ENCODE data around the gene MAP4.

MAP4 gene

GRCh38 chr3:47824541-47825473 lies 191.4 kb downstream of the MAP4 start:
- H3K9me3 ChIP-seq (ENCODE audit: control insufficient read depth in 1 of 2, low read length in 2 of 2), result no peaks in the 10 kb centered on the region
- peaks cover 6 to 27% of the 10 kb centered on the region in 2 donors for H3K36me3 ChIP-seq (ENCODE audit: control insufficient read depth in 1 of 2, insufficient read depth in 2 of 2, low read length in 2 of 2)
- H3K9ac ChIP-seq (ENCODE audit: low read depth in 1 of 2, low read length in 2 of 2), result peak overlapping the region; percentile 82 to 92
- peak overlapping the region; percentile 86 to 93 for H3K4me3 ChIP-seq (ENCODE audit: low read depth in 1 of 2, low read length in 2 of 2)
- H3K27me3 ChIP-seq (ENCODE audit: control insufficient read depth in 1 of 2, insufficient read depth in 2 of 2, low read length in 2 of 2), result no peaks in the 10 kb centered on the region
- peak overlapping the region; percentile 36 for H3K27ac ChIP-seq (ENCODE audit: low read depth, low read length)
- H3K4me1 ChIP-seq (ENCODE audit: control insufficient read depth in 1 of 2, insufficient read depth in 2 of 2, low read length in 2 of 2), result peaks cover 14 to 16% of the 10 kb centered on the region in 2 donors

GRCh38 chr3:47817609-47818008 lies 198.6 kb downstream of the MAP4 start:
- H3K36me3 ChIP-seq (ENCODE audit: control insufficient read depth in 1 of 2, insufficient read depth in 2 of 2, low read length in 2 of 2), result peaks cover 6 to 50% of the 10 kb centered on the region in 2 donors
- H3K9ac ChIP-seq (ENCODE audit: low read depth in 1 of 2, low read length in 2 of 2), result no peak overlapping the region
- no peaks in the 10 kb centered on the region for H3K27me3 ChIP-seq (ENCODE audit: control insufficient read depth in 1 of 2, insufficient read depth in 2 of 2, low read length in 2 of 2)
- H3K9me3 ChIP-seq (ENCODE audit: control insufficient read depth in 1 of 2, low read length in 2 of 2), result no peaks in the 10 kb centered on the region
- H3K4me3 ChIP-seq (ENCODE audit: low read depth in 1 of 2, low read length in 2 of 2), result no peak overlapping the region
- H3K4me1 ChIP-seq (ENCODE audit: control insufficient read depth in 1 of 2, insufficient read depth in 2 of 2, low read length in 2 of 2), result no peaks in the 10 kb centered on the region
- no peak overlapping the region for H3K27ac ChIP-seq (ENCODE audit: low read depth, low read length)

- H3K4me1 ChIP-seq (ENCODE audit: control insufficient read depth in 1 of 2, insufficient read depth in 2 of 2, low read length in 2 of 2), result no peaks in the 10 kb centered on the region
- no peak overlapping the region for H3K27ac ChIP-seq (ENCODE audit: low read depth, low read length)
- H3K4me3 ChIP-seq (ENCODE audit: low read depth in 1 of 2, low read length in 2 of 2), result no peak overlapping the region
- no peak overlapping the region for H3K9ac ChIP-seq (ENCODE audit: low read depth in 1 of 2, low read length in 2 of 2)
- H3K9me3 ChIP-seq (ENCODE audit: control insufficient read depth in 1 of 2, low read length in 2 of 2), result no peaks in the 10 kb centered on the region
- H3K27me3 ChIP-seq (ENCODE audit: control insufficient read depth in 1 of 2, insufficient read depth in 2 of 2, low read length in 2 of 2), result no peaks in the 10 kb centered on the region
- H3K36me3 ChIP-seq (ENCODE audit: control insufficient read depth in 1 of 2, insufficient read depth in 2 of 2, low read length in 2 of 2), result peaks cover 21 to 50% of the 10 kb centered on the region in 2 donors
These were observed 202.6 kb downstream of the MAP4 start for GRCh38 chr3:47813551-47814177.

GRCh38 chr3:47804577-47804976 lies 211.6 kb downstream of the MAP4 start:
- Histone ChIP-seq H3K27me3 (ENCODE audit: control insufficient read depth in 1 of 2, insufficient read depth in 2 of 2, low read length in 2 of 2) (no peaks in the 10 kb centered on the region), H3K9me3 (ENCODE audit: control insufficient read depth in 1 of 2, low read length in 2 of 2) (no peaks in the 10 kb centered on the region), H3K4me3 (ENCODE audit: low read depth in 1 of 2, low read length in 2 of 2) (no peak overlapping the region), H3K36me3 (ENCODE audit: control insufficient read depth in 1 of 2, insufficient read depth in 2 of 2, low read length in 2 of 2) (peaks cover 4 to 5% of the 10 kb centered on the region in 2 donors), H3K27ac (ENCODE audit: low read depth, low read length) (no peak overlapping the region), H3K9ac (ENCODE audit: low read depth in 1 of 2, low read length in 2 of 2) (no peak overlapping the region), H3K4me1 (ENCODE audit: control insufficient read depth in 1 of 2, insufficient read depth in 2 of 2, low read length in 2 of 2) (peaks cover 16 to 21% of the 10 kb centered on the region in 2 donors)

GRCh38 chr3:47803480-47804025 lies 212.7 kb downstream of the MAP4 start:
- peak overlapping the region; percentile 86 to 91 for H3K4me3 ChIP-seq (ENCODE audit: low read depth in 1 of 2, low read length in 2 of 2)
- H3K27ac ChIP-seq (ENCODE audit: low read depth, low read length), result peak overlapping the region; percentile 92
- peak overlapping the region; percentile 67 to 94 for H3K9ac ChIP-seq (ENCODE audit: low read depth in 1 of 2, low read length in 2 of 2)
- H3K4me1 ChIP-seq (ENCODE audit: control insufficient read depth in 1 of 2, insufficient read depth in 2 of 2, low read length in 2 of 2), result peaks cover 16 to 21% of the 10 kb centered on the region in 2 donors
- H3K36me3 ChIP-seq (ENCODE audit: control insufficient read depth in 1 of 2, insufficient read depth in 2 of 2, low read length in 2 of 2), result peaks cover 0 to 5% of the 10 kb centered on the region in 2 donors
- no peaks in the 10 kb centered on the region for H3K9me3 ChIP-seq (ENCODE audit: control insufficient read depth in 1 of 2, low read length in 2 of 2)
- H3K27me3 ChIP-seq (ENCODE audit: control insufficient read depth in 1 of 2, insufficient read depth in 2 of 2, low read length in 2 of 2), result no peaks in the 10 kb centered on the region

GRCh38 chr3:47802734-47803479 lies 213.3 kb downstream of the MAP4 start, which contains the start of gene DHX30:
Gene DHX30, plus strand, starts transcription at chr3:47803138. Its CDS starts 7,546 bp downstream, at chr3:47810684.
- Histone ChIP-seq H3K9me3 (ENCODE audit: control insufficient read depth in 1 of 2, low read length in 2 of 2) (no peaks in the 10 kb centered on the region), H3K9ac (ENCODE audit: low read depth in 1 of 2, low read length in 2 of 2) (peak within 1 kb of the TSS; percentile 67 to 94), H3K36me3 (ENCODE audit: control insufficient read depth in 1 of 2, insufficient read depth in 2 of 2, low read length in 2 of 2) (peaks cover 0 to 5% of the 10 kb centered on the region in 2 donors), H3K27ac (ENCODE audit: low read depth, low read length) (peak within 1 kb of the TSS; percentile 92), H3K4me1 (ENCODE audit: control insufficient read depth in 1 of 2, insufficient read depth in 2 of 2, low read length in 2 of 2) (peaks cover 16 to 21% of the 10 kb centered on the region in 2 donors), H3K27me3 (ENCODE audit: control insufficient read depth in 1 of 2, insufficient read depth in 2 of 2, low read length in 2 of 2) (no peaks in the 10 kb centered on the region), H3K4me3 (ENCODE audit: low read depth in 1 of 2, low read length in 2 of 2) (peak within 1 kb of the TSS; percentile 86 to 91)

Measured in duodenal mucosa (tissue), 2 donors.